Embryonic facial prominence (tissue), 1 donor: ENCODE measurements around the gene TNFAIP2.

ENCODE experiments used
- DNase-seq: peaks from one replicate; pipeline ENCODE4 v3.0.0-alpha.2; 2016; ENCODE audit errors: extremely low spot score

Gene TNFAIP2

DNA sequence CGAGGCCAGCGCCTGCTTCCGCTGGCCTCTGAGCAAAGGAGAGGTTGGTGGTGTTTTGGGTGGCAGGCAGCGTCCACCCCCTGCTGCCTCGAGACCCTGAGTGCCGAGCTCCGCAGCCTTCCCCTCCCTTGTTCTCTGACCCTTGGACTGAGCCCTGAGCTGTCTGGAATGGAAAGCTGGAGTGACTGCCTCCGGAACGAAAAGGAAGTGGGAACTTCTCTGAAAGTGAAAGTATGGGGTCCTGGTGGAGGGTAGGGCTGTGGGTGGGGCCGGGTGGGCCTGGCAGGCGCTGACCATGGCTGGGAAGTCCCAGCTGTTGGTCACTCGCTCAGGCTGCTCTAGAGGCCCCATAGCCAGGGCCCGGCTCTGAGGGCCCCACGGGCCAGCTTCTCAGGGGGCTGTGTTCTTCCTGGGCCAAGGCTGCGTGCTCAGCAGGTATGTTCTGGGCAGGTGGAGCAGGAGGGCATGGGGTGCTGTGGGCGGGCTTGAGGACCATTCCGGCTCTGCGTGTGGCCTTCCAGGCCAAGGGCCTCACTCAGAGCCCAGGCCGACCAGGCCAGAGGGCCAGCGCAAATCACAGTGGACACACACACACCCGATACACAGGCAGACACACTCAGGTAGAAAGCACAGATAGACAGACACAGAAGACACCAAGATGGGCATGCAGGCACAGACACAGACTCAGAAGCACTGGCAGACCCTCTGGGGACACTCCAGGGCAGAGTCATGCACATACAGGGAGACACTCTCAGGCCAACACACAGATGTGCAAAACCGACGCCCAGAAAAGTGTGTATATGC lies 28.7 kb upstream of the TNFAIP2 start, which contains the start of gene EXOC3L4:
Gene EXOC3L4, plus strand, starts transcription at position 320 of the 804 bp plus-strand sequence. CDS start 5,495 bp downstream, outside the sequence.
- no peak for DNase-seq

DNA sequence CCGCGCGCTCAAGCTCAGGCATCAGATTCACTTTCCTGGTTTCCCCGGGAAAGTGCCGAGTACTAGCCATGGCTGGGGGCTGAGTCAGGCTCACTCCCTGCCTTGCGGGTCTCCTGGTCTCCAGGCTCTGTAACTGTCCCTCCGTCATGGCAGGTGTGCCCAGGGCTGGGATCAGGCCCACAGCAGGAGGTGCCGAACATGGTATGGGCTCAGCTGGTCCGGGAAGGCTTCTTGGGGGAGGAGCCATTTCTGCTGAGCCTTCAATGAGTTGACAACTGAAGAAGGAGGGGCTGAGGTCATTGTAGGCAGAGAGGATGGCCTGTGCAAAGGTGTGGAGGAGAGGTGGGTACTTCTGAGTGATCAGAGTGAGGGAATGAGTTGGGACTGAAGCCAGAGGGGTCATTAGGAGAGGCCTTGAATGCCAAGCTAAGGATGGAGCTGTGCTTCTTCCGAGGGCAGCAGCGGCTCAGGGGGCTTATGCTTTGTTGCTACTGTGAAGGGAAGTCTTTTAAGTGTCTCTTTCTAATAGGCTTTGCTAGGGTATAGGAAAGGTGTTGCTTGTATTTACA lies 28.0 kb upstream of the TNFAIP2 start:
- DNase-seq, result no peak

DNA sequence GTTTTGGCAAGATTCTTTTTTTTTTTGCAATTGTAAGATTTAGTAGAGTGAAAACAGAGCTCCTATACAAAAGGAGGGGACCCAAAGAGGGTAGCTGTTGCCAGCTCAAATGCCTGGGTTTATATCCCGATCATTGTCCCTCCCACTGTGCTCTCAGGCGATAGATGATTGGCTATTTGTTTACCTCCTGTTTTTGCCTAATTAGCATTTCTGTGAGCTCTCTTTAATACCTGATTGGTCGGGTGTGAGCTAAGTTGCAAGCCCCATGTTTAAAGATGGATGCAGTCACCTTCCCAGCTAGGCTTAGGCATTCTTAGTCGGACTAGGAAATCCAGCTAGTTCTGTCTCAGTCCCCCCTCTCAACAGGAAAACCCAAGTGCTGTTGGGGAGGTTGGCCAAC lies 26.9 kb upstream of the TNFAIP2 start:
- DNase-seq, result no peak

DNA sequence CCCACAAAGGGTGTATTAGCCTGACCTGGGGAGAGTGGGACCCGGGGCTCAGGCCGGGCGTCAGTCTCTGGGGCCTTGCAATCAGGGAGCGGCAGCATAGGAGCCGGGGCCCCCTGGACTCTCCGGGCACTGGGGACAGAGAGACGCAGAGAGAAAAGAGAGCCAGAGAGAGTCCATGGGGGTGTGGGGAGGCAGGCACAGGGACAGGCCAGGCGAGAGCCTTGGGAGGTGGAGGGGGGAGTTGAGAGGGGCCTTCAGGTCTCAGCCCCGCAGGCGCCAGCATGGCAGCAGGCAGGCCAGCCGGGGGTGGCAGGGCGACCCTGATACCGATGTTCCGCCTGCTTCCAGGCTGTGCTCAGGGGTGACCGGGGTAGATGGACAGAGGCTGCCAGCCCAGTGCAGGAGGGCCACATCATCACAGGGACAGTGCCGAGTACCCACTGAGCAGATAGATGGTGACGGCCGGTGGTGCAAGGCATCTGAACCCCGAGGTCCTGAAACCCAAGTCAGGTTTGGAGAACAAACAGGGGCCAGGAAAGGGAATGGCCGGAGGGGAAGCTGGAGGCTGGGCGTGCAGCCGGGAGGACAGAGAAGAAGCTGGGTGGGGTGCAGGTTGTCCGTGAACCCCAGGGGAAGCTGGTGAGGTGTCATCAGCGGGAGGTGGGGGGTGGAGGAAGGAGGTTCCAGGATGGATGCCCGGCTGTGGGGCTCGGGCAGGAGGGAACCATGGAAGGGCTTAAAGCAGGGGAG lies 25.8 kb upstream of the TNFAIP2 start:
- DNase-seq, result no peak

DNA sequence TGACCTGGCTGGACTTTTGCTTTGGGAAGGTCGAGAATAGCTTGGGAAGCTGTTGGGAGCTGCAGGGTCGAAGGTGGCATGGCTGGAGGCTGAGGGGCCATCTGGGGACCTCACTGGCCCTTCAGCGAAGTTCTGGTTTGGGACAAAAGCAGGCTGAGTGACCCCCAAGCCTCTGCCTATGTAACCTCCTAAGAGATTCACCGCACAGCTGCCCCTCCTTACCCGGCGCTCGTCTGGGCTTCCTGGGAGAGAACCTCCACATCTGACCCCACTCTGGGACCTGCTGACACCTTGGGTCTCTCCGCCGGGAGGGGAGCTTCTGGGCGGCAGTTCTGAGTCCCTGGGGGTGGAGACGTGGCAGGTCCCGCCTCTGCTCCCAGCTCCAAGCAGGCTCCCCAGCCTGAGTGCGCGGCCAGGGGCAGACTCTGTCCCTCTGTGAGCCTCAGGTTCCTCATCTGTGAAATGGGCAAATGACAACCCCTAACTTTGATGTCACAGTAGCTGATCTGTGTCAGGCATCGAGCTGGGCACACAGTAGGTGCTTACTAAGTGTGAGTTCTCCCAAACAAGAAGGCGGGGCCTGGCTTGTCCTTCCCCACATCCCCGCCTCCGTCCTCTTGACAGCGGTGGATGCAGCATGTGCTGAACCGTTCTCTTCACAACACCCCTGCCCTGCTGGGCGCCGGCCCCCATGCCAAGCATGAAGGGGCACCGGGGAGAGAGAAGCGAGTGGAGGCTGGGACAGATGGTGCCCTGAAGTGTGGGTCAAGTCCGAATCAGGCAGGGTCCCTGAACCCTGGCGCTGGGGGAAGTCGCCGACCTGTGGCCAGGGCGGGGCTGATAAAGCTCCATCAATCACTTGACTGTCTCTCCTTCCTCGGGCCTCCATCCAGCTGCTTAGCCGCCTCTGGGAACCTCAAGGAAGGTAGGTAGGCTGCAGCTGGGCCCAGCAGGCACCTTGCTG lies 25.0 kb upstream of the TNFAIP2 start:
- DNase-seq, result no peak

DNA sequence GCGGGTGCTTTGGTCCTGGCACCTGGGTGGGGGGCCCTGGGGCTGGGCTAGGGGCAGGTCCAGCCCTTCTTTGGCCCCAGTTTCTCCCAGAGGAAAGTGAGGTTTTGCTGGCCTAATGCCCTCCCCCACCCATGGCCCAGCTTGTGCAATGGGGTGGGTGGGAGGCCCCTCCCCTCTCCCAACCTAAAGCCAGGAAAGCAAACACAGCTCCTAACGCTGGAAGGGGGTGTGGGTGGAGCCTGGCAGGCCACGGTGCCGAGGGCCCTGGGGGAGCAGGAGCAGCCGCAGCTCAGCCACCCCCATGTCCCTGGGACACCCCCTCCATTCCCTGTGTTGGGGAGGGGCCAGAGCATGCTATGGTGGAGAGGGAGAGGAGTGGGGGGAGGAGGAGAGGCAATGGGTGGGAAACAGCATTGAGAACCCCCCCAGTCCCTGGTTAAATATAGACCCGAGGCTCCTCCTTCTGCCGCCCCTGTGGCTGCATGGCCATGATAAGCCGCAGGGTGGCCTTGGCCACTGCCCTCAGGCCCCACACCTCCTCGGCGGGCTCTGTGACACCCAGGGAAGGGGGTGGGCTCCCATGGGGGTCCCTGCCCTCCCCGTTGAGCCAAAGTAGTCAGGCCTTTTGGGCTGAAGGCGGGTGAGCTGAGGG lies 24.1 kb upstream of the TNFAIP2 start:
- DNase-seq, result no peak

DNA sequence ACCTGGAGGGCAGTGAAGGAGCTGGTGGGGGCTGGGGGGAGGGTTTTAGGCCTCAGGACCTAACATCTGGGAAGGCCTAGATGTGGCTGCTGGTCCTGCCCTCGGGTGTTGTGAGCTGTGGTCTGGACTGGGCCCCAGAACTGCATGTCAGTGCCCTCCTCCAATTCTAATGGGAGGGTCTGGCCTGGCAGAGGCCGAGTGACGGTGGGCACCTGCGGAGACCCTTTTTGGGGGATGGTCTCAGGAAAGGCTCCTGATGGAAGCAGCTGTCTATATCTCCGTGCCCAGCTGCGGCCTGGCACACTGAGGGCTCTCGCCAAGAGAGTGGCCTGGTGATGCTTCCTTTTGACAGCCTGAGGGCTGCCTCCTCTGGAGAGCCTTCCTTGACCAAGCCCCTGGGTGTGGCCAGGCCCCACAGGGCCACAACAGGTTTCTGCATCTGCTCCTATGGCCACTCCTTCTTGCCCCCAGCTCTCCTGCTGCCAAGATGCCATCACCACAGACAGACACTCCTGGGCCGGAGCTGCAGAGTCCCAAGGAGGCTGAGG lies 23.5 kb upstream of the TNFAIP2 start:
- DNase-seq, result no peak

DNA sequence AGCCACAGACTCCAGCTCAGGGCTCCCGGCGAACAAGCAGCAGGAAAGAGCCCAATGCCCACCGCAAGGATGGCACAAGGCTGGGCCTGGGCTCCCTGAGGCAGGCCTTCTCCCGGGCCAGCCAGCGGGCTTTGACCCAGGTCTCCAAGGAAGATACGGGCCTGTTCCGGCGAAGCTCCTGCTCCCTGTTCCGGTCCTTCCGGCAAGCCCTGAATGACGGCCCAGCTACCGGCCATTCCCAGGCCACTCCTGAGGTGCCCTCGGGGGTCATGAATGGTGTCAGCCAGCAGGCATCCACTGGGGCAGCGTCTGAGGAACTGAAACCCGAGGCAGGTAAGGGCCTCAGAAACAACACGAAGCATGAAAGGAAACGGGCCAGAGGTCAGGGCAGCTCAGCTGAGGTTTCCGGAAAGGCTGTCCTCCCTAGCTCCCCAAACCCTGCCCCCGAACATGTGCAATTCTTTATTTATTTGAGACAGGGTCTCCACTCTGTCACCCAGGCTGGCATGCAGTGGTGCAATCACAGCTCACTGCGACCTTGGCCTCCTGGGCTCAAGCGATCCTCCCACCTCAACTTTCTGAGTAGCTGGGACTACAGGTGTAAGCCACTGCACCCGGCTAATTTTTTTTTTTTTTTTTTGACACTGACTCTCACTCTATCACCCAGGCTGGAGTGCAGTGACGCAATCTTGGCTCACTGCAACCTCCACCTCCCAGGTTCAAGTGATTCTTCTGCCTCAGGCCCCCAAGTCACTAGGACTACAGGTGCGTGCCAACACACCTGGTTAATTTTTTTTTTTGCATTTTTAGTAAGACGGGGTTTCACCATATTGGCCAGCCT lies 22.8 kb upstream of the TNFAIP2 start:
- DNase-seq, result no peak

DNA sequence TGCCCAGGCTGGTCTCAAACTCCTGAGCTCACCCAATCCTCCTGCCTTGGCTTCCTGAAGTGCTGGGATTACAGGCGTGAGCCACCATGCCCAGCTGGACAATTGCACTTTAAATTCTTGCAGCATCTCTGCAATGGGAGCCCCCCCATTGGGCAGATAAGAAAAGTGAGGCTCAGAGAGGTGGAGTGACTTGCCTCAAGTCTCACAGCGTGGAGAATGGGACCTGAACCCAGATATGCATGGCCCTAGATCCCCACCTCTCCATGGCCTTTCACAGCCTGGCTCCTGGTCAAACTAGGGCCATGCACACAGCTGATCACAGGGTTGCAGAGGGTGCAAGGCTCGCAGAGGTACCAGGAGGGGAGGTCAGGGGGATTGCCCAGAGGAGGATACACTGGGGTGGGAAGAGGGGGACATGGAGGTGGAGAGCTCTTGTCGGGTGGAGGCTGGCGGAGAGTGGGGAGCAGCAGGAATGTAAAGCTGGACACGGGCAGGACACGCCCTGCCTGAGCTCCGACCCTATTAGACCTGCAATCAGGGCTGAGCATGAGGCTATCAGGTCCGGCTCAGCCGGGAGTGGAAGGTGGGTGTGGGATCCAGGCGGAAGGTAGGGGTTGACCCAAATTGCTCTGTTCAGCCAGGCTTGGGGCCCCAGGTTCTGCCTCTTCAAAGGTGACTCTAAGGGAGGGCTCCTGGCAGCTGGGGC lies 21.9 kb upstream of the TNFAIP2 start:
- no peak for DNase-seq

DNA sequence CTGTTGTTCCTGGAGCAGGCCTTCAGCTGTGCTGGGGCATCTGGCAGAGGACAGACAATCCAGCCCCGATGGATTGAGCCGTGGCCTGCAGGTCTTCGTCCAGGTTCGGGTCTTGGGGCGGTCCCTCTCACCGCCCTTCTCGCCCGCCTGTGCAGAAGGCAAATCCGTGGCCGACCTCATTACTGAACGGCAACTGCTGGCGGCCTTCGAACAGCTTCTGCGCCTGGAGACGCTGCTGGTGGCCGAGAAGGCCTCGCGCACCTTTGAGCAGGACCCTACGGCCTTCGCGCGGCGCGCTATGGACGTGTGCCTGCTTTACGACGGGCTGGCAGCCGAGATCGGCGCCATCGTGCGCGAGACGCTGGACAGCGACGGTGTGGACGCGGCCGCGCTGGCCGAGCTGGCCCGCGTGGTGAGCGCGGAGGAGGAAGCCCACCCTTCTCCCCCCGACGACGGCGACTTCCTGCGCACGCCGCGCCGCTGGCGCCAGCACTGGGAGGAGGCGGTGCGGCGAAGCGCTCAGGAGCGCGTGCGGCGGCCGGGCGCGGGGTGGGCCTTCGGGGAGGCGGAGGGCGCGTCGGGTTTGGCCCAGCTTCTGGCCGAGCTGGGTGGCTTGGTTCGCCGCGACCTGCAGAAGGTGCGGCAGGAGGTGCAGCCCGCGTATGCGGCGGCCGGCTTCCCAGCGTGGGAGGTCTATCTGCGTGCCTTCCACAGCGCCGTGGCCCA lies 21.1 kb upstream of the TNFAIP2 start:
- DNase-seq, result no peak

DNA sequence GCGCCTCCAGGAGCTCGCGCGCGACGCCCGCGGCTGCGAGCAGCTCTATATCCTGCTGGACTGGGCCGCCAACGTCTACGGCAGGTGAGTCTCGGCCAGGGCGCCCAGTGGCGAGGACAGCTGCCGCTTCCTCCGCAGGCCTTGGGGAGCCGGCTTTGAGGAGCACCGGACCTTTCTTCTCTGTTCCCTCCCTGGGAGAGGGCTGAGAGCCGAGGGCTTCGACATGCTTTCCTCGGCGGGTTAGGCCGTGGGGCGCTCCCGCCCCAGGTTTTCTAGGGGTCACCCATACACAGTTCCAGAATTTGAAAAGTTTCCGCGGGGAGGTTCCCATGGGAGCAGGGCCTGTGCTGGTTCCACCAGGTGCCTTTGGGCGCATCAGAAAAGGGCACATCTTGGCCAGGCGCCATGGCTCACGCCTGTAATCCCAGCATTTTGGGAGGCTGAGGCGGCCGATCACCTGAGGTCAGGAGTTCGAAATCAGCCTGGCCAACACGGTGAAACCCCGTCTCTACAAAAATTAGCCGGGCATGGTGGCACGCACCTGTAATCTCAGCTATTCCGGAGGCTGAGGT lies 20.5 kb upstream of the TNFAIP2 start:
- DNase-seq, result no peak

DNA sequence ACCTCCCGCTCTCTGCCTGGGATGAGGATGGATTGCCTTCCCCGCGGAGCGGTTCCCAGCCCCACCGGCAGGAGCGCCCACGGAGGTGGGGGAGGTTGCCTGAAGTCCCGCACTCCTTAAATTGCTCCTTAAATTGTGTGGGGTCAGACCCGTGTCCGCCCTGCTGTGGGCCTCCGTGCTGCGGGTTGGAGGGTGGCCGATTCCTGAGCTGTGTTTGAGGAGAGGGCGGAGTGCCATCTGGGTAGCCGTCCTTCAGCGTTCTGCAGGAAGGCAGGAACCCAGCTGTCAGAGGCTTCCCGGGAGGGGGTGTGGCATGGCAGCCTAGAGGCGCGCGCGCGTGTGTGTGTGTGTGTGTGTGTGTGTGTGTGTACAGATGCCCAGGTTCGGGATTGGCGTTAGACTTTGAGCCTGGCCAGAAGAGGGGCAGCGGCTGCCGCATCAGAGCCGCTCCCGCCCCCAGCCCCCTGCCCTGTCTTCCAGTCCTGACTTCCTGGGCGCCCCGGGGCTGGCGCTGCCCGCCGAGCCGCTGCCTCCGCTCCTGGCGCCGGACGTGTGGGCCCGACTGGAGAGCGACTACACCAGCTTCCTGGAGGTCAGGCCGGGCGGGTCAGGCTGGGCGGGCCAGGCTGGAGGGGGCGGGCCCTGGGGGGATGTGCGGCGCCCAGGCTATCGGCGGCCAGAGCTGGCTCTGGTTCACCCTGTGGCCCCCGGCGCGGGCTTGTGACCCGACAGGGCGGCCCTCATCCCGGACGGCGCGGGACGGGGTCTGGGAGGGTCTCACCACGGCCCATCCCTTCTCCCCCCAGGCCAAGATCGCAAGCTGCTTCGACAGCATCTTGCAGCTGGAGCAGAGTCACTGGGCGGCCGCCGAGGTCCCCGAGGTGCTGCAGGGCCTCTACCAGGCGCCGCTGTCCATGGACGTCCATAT lies 19.5 kb upstream of the TNFAIP2 start:
- DNase-seq, result no peak

DNA sequence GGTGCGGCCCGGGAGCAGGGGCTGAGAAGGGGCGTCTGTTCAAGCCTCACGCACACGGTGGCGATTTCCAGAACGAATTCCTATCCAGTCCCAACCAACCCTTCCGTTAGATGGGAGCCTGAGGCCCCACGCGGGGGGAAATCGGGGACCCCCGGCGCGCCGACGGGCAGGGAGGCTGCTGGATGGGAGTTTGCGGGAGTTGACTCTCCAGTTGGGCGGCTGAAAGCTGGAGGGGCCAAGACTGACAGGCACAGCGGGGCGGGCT lies 18.9 kb upstream of the TNFAIP2 start:
- DNase-seq, result no peak

DNA sequence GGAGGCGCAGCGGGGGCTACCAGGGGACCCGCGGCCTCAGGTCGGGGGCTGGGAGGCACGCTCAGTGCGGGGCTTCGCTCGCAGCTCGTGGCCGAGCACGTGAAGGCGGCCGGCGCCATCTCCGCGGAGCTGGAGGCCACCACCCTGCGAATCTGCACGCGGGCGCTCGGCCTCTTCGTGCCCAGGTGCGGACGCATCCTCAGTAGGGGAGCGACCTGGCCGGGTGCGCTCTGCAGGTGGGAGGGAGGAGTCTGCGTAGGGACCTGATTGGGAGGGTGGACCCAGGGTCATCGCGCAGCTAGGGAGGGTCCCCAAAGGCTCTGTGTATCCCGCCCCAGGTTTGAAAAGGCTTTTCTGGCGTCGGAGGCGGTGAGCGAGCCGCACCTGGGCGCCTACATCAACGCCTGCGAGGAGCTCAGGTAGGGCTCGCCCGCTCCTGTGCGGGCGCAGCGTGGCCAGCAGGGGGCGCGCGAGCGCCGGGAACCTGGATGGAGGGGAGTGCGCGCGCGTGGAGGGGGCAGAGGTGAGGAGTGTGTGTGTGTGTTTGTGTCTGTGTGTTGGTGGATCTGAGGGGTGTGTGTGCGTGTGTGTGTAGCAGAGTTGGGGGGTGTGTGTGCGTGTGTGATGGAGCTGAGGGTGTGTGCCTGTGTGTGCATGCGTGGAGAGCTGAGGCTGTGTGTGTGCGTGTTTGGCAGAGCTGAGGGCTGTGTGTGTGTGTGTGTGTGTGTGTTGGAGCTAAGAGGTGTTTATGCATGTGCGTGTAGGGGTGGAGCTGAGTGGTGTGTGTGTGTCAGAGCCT lies 18.4 kb upstream of the TNFAIP2 start:
- DNase-seq, result no peak

DNA sequence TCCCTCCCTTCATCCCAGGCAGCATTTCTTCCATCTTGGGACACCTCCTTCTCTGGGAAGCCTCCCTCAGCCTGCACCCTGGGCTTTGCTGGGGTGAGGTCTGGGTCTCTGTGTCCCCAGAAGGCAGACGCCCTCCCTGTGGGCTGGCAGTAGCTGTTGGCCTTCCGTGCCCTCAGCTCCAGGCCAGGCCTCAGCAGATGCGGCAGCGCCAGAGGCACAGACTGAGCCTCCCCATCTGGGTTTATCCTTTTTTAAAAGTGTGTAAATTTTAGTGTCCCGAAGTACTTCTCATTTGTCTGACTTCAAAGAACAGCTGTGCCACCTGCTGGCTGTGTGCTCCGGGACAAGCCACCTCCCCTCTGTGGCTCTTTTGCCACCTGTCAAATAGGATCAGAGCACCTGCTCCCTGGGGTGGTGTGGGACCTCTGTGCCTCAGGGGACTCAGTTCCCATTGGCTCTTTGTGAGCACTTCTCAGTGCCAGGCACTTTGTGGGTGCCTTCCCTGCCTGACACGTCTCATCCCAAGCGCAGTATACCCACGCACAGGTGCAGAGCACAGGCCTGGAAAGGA lies 17.6 kb upstream of the TNFAIP2 start:
- no peak for DNase-seq

DNA sequence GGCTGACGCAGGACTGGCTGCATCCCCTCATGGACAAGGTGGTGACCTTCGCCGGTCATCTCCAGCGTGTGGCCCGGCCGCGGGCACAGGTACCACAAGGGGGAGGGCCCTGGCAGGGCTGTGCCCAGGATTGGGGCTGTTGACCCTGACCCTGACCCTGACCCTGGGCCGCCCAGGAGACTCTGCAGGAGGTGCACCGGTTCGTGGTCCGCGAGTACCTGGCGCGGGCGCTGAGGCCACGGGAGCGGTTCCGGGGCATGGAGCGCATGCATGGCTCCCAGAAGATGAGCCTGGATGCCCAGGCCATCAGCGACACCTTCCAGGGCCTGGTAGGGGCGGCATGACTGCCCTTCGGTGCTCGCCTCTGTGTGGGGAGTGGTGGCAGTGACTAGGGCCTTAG lies 15.8 kb upstream of the TNFAIP2 start:
- DNase-seq, result no peak
